ENCODE measurements around the gene TXNL1.

- TF ChIP-seq CTCF (IDR thresholded peaks at IDR 0.05) (no peak), ESRRA (CRISPR knock-in tag; IDR thresholded peaks at IDR 0.05; ENCODE audit: borderline replicate concordance) (no peak), TEAD1 (CRISPR knock-in tag; IDR thresholded peaks at IDR 0.05) (no peak), CREB1 (CRISPR knock-in tag; IDR thresholded peaks at IDR 0.05) (no peak), TCF7 (CRISPR knock-in tag; IDR thresholded peaks at IDR 0.05; ENCODE audit: low read depth) (no peak), HMGA2 (CRISPR knock-in tag; IDR thresholded peaks at IDR 0.05) (no peak), CBFB (CRISPR knock-in tag; IDR thresholded peaks at IDR 0.05; ENCODE audit: low read depth) (no peak), TEAD4 (CRISPR knock-in tag; IDR thresholded peaks at IDR 0.05) (no peak)
- TF ChIP-seq, protein P1, sequence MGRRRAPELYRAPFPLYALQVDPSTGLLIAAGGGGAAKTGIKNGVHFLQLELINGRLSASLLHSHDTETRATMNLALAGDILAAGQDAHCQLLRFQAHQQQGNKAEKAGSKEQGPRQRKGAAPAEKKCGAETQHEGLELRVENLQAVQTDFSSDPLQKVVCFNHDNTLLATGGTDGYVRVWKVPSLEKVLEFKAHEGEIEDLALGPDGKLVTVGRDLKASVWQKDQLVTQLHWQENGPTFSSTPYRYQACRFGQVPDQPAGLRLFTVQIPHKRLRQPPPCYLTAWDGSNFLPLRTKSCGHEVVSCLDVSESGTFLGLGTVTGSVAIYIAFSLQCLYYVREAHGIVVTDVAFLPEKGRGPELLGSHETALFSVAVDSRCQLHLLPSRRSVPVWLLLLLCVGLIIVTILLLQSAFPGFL (CRISPR knock-in tag; IDR thresholded peaks at IDR 0.05; ENCODE audit: borderline replicate concordance) = no peak
- TF ChIP-seq, protein P2, sequence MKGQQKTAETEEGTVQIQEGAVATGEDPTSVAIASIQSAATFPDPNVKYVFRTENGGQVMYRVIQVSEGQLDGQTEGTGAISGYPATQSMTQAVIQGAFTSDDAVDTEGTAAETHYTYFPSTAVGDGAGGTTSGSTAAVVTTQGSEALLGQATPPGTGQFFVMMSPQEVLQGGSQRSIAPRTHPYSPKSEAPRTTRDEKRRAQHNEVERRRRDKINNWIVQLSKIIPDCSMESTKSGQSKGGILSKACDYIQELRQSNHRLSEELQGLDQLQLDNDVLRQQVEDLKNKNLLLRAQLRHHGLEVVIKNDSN (CRISPR knock-in tag; IDR thresholded peaks at IDR 0.05) = no peak
These were observed 34.0 kb upstream of the TXNL1 start for GRCh38 chr18:56672391-56672790.

All from WTC11 (cell line).